HG02943 (cell line): ENCODE measurements around the gene NHSL2.

Experiments
- ATAC-seq: cut with Tn5 transposase; IDR thresholded peaks from one replicate; pipeline ENCODE4 v1.9.1; 2021; ENCODE audit warnings: mild to moderate bottlenecking, low read depth, moderate library complexity; ENCODE audit not compliant: unreplicated experiment

NHSL2 gene

GRCh38 chrX:72124540-72125201 lies 214.0 kb downstream of the NHSL2 start:
- no peak for ATAC-seq

- no peak for ATAC-seq
Measured at GRCh38 chrX:72125331-72126047, 214.8 kb downstream of the NHSL2 start.

- ATAC-seq: no peak
Measured at GRCh38 chrX:72126048-72126415, 215.4 kb downstream of the NHSL2 start.

GRCh38 chrX:72126539-72127140 lies 216.0 kb downstream of the NHSL2 start:
- peak; percentile 61 for ATAC-seq

- no peak for ATAC-seq
Measured at GRCh38 chrX:72127332-72127731, 216.7 kb downstream of the NHSL2 start.

GRCh38 chrX:72128183-72128834 lies 217.7 kb downstream of the NHSL2 start:
- no peak for ATAC-seq

- ATAC-seq: no peak
Measured at GRCh38 chrX:72128881-72129280, 218.2 kb downstream of the NHSL2 start.

- ATAC-seq: no peak
Measured at GRCh38 chrX:72129661-72130060, 219.0 kb downstream of the NHSL2 start.

- no peak for ATAC-seq
Measured at GRCh38 chrX:72130156-72130761, 219.6 kb downstream of the NHSL2 start.

- no peak for ATAC-seq
Measured at GRCh38 chrX:72130762-72131250, 220.2 kb downstream of the NHSL2 start.

GRCh38 chrX:72131317-72132294 lies 221.0 kb downstream of the NHSL2 start, which contains the start of gene RTL5:
RTL5 (minus strand) TSS chrX:72131915.
- ATAC-seq: no peak

GRCh38 chrX:72132456-72132855 lies 221.8 kb downstream of the NHSL2 start:
- ATAC-seq: no peak

GRCh38 chrX:72133851-72134546 lies 223.4 kb downstream of the NHSL2 start:
- no peak for ATAC-seq

GRCh38 chrX:72137846-72138495 lies 227.3 kb downstream of the NHSL2 start:
- ATAC-seq: no peak

- ATAC-seq: no peak
Measured at GRCh38 chrX:72139538-72139937, 228.9 kb downstream of the NHSL2 start.

- ATAC-seq: no peak
Measured at GRCh38 chrX:72141372-72142004, 230.8 kb downstream of the NHSL2 start.

- no peak for ATAC-seq
Measured at GRCh38 chrX:72142094-72142793, 231.6 kb downstream of the NHSL2 start.
